GM23248 (cell line): ENCODE measurements around the gene ADPRM. TPM values are rescaled to one million over a fixed set of nuclear protein-coding genes. Genes with fewer than 3 reads are reported as not detected.

Experiments used
- DNase-seq: peaks from one replicate; pipeline ENCODE4 v3.0.0-alpha.2; 2015
- H2AFZ ChIP-seq: fragments of 200-600 bp; sonication (generic); 2 replicates; pipeline ENCODE4 v1.6.1; 2016; ENCODE audit warnings: antibody characterized with exemption
- H3F3A ChIP-seq: fragments of 200-600 bp; sonication (generic); 2 replicates; pipeline ENCODE4 v1.6.1; 2016; ENCODE audit warnings: mild to moderate bottlenecking, antibody characterized with exemption, mixed run types; ENCODE audit not compliant: insufficient read depth
- H3K27ac ChIP-seq: fragments of 200-600 bp; sonication (generic); 2 replicates; pipeline ENCODE4 v1.5.1; 2016; ENCODE audit warnings: mild to moderate bottlenecking
- H3K27me3 ChIP-seq: fragments of 200-600 bp; sonication (generic); replicated peaks from 2 replicates; pipeline ENCODE4 v1.6.1; 2016; ENCODE audit warnings: mild to moderate bottlenecking; ENCODE audit not compliant: insufficient read depth
- H3K36me3 ChIP-seq: fragments of 200-600 bp; sonication (generic); 2 replicates; pipeline ENCODE4 v1.6.1; 2016; ENCODE audit warnings: low read depth, mild to moderate bottlenecking
- H3K4me1 ChIP-seq: fragments of 200-600 bp; sonication (generic); 2 replicates; pipeline ENCODE4 v1.6.1; 2016; ENCODE audit warnings: mild to moderate bottlenecking; ENCODE audit not compliant: insufficient read depth
- H3K4me2 ChIP-seq: fragments of 200-600 bp; sonication (generic); one replicate; pipeline ENCODE4 v1.6.1; 2016; ENCODE audit warnings: mild to moderate bottlenecking; ENCODE audit not compliant: unreplicated experiment
- H3K4me3 ChIP-seq: fragments of 200-600 bp; sonication (generic); 2 replicates; pipeline ENCODE4 v1.5.1; 2016; ENCODE audit warnings: mild to moderate bottlenecking
- H3K79me2 ChIP-seq: fragments of 200-600 bp; sonication (generic); 2 replicates; pipeline ENCODE4 v1.6.1; 2016; ENCODE audit warnings: mild to moderate bottlenecking; ENCODE audit not compliant: insufficient read depth
- H3K9ac ChIP-seq: fragments of 200-600 bp; sonication (generic); 2 replicates; pipeline ENCODE4 v1.6.1; 2016; ENCODE audit warnings: mild to moderate bottlenecking
- H3K9me2 ChIP-seq: fragments of 200-600 bp; sonication (generic); 2 replicates; pipeline ENCODE4 v1.6.1; 2016; ENCODE audit warnings: mixed run types, mild to moderate bottlenecking, moderate library complexity; ENCODE audit not compliant: insufficient read depth
- H3K9me3 ChIP-seq: fragments of 200-600 bp; sonication (generic); one replicate; pipeline ENCODE4 v1.6.1; 2017; ENCODE audit warnings: low read depth
- H4K20me1 ChIP-seq: fragments of 200-600 bp; sonication (generic); 2 replicates; pipeline ENCODE4 v1.6.0; 2016; ENCODE audit not compliant: insufficient read depth
- EZH2 ChIP-seq: fragments of 200-600 bp; sonication (generic); IDR thresholded peaks from 2 replicates; pipeline ENCODE4 v1.6.1; 2018; ENCODE audit warnings: antibody characterized with exemption, mild to moderate bottlenecking; ENCODE audit not compliant: insufficient read depth, poor library complexity, severe bottlenecking
- EZH2phosphoT487 ChIP-seq: fragments of 200-600 bp; sonication (generic); IDR thresholded peaks from 2 replicates; pipeline ENCODE4 v1.6.1; 2018; ENCODE audit warnings: antibody characterized with exemption, moderate library complexity, mild to moderate bottlenecking, low read depth; ENCODE audit not compliant: insufficient read depth
- WGBS, 2 experiments: methylation state at CpG; one replicate each; pipeline ENCODE4 v1.1.6; 2015 to 2017; ENCODE audit warnings: low lambda C conversion rate in 2 of 2, low coverage in 1 of 2; ENCODE audit errors: missing lambda C conversion rate in 2 of 2; 5-methylcytosine and 5-hydroxymethylcytosine counted together
- in situ Hi-C: fragments of 300-500 bp; cut with MboI; formaldehyde crosslinking; loops from 2 replicates; pipeline ENCODE4 v1.15.0; 2020
- polyA plus RNA-seq: library from polyadenylated mRNA; unstranded; fragments of >200 nt; fragmentation: Nextera tagmentation; extraction: Ambion mirVana; gene quantifications from 2 replicates; pipeline ENCODE4 v1.2.1, GENCODE V29; 2016
- total RNA-seq: library from RNA; depleted of rRNA; stranded (reverse); fragments of >200 nt; shearing (Covaris generic); gene quantifications from 2 replicates; pipeline ENCODE4 v1.2.3, GENCODE V29; 2014

ADPRM gene
- total and polyA plus RNA-seq, 2 experiments from 2014 or later = 15.4 to 16.1 TPM

- Histone ChIP-seq H3K4me2 (no peak overlapping the region), H2AFZ (no peak overlapping the region), H3K4me3 (no peak overlapping the region), H4K20me1 (no peaks in the 10 kb centered on the region), H3K36me3 (no peaks in the 10 kb centered on the region), H3K27me3 (no peaks in the 10 kb centered on the region), H3K9me2 (no peaks in the 10 kb centered on the region), H3K9ac (no peak overlapping the region), H3K79me2 (no peaks in the 10 kb centered on the region), H3K27ac (no peak overlapping the region), H3F3A (no peaks in the 10 kb centered on the region), H3K9me3 (no peaks in the 10 kb centered on the region), H3K4me1 (no peaks in the 10 kb centered on the region)
- WGBS, 2 experiments = 92% methylated on average over 9 of the region's 9 CpGs
- in situ Hi-C loops = no loop called here
- no peak for DNase-seq
- no peak for TF ChIP-seq EZH2phosphoT487
Measured at GRCh38 chr17:10651927-10652326, 45.5 kb upstream of the ADPRM start.

- no peak overlapping the region for H3K4me3 ChIP-seq
- H4K20me1 ChIP-seq = no peaks in the 10 kb centered on the region
- in situ Hi-C loops = no loop called here
- H3K9me2 ChIP-seq = no peaks in the 10 kb centered on the region
- no peaks in the 10 kb centered on the region for H3F3A ChIP-seq
- no peaks in the 10 kb centered on the region for H3K4me1 ChIP-seq
- no peaks in the 10 kb centered on the region for H3K27me3 ChIP-seq
- 78 to 81% methylated on average over 10 to 11 of the region's 11 CpGs for WGBS, 2 experiments
- H3K9me3 ChIP-seq = no peaks in the 10 kb centered on the region
- no peak for TF ChIP-seq EZH2
- TF ChIP-seq EZH2phosphoT487 = no peak
- no peak for DNase-seq
- H2AFZ ChIP-seq = no peak overlapping the region
- no peak overlapping the region for H3K4me2 ChIP-seq
- H3K79me2 ChIP-seq = no peaks in the 10 kb centered on the region
- no peak overlapping the region for H3K27ac ChIP-seq
- no peak overlapping the region for H3K9ac ChIP-seq
- no peaks in the 10 kb centered on the region for H3K36me3 ChIP-seq
Measured at GRCh38 chr17:10652984-10653659, 44.3 kb upstream of the ADPRM start.

GRCh38 chr17:10653987-10654386 lies 43.4 kb upstream of the ADPRM start:
- H3K27ac ChIP-seq = no peak overlapping the region
- no peaks in the 10 kb centered on the region for H3K4me1 ChIP-seq
- no peaks in the 10 kb centered on the region for H3F3A ChIP-seq
- H3K36me3 ChIP-seq = no peaks in the 10 kb centered on the region
- H3K4me2 ChIP-seq = no peak overlapping the region
- 64 to 65% methylated on average over 5 of the region's 5 CpGs for WGBS, 2 experiments
- no peaks in the 10 kb centered on the region for H3K9me2 ChIP-seq
- H4K20me1 ChIP-seq = no peaks in the 10 kb centered on the region
- no peaks in the 10 kb centered on the region for H3K27me3 ChIP-seq
- TF ChIP-seq EZH2phosphoT487 (no peak), EZH2 (no peak)
- no peak overlapping the region for H3K4me3 ChIP-seq
- H3K9me3 ChIP-seq = no peaks in the 10 kb centered on the region
- no peaks in the 10 kb centered on the region for H3K79me2 ChIP-seq
- H2AFZ ChIP-seq = no peak overlapping the region
- in situ Hi-C loops = no loop called here
- DNase-seq = no peak
- no peak overlapping the region for H3K9ac ChIP-seq

GRCh38 chr17:10657148-10657547 lies 40.2 kb upstream of the ADPRM start, which contains the start of gene MYH3:
MYH3 (minus strand) TSS chr17:10657309; CDS start chr17:10655064, 2,245 bp downstream.
- WGBS, 2 experiments = 72 to 81% methylated on average over 15 of the region's 15 CpGs

More at GRCh38 chr17:10657148-10657547, 40.2 kb upstream of the ADPRM start, which contains the start of gene MYH3:
- TF ChIP-seq EZH2 (no peak), EZH2phosphoT487 (no peak)
- Histone ChIP-seq H3K36me3 (no peaks in the 10 kb centered on the region), H3K79me2 (no peaks in the 10 kb centered on the region), H3K9ac (no peak within 1 kb of the TSS), H3K9me2 (no peaks in the 10 kb centered on the region), H2AFZ (no peak within 1 kb of the TSS), H3K27me3 (no peaks in the 10 kb centered on the region), H3F3A (no peaks in the 10 kb centered on the region), H3K4me3 (no peak within 1 kb of the TSS), H4K20me1 (no peaks in the 10 kb centered on the region), H3K9me3 (no peaks in the 10 kb centered on the region), H3K4me2 (no peak within 1 kb of the TSS), H3K27ac (no peak within 1 kb of the TSS), H3K4me1 (no peaks in the 10 kb centered on the region)
- in situ Hi-C loops = no loop called here
- DNase-seq = no peak
